Hepatocyte (in vitro differentiated cells): ENCODE results near the gene TTC28.

Experiments used
- EZH2 ChIP-seq: fragments of 200-600 bp; sonication (generic); IDR thresholded peaks from 2 replicates; pipeline ENCODE4 v1.6.1; 2016; ENCODE audit warnings: antibody characterized with exemption, mild to moderate bottlenecking, borderline replicate concordance
- TF ChIP-seq, protein P1 (sequence below): fragments of 200-600 bp; sonication (generic); IDR thresholded peaks from 2 replicates; pipeline ENCODE4 v1.5.1; 2016; ENCODE audit warnings: antibody characterized with exemption, mild to moderate bottlenecking; ENCODE audit not compliant: poor library complexity

DNA sequence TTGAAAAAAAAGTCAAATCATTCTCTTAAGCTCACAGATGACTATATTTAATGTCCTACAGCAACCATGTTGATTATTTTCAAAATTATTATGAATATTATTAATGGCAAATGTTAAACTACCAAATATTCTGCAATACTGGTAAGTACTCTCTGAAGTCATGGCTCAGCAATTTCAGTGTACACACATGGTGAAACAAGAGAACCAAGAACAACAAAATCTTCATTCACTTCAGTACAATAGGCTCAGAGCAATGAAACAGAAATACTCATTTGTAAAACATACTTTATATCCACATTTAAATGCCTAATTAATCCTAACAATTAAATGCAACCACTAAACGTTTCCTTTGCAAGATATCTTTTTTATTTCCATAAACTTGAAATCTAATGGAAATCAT lies 347.2 kb downstream of the TTC28 start:
- TF ChIP-seq, protein P1, sequence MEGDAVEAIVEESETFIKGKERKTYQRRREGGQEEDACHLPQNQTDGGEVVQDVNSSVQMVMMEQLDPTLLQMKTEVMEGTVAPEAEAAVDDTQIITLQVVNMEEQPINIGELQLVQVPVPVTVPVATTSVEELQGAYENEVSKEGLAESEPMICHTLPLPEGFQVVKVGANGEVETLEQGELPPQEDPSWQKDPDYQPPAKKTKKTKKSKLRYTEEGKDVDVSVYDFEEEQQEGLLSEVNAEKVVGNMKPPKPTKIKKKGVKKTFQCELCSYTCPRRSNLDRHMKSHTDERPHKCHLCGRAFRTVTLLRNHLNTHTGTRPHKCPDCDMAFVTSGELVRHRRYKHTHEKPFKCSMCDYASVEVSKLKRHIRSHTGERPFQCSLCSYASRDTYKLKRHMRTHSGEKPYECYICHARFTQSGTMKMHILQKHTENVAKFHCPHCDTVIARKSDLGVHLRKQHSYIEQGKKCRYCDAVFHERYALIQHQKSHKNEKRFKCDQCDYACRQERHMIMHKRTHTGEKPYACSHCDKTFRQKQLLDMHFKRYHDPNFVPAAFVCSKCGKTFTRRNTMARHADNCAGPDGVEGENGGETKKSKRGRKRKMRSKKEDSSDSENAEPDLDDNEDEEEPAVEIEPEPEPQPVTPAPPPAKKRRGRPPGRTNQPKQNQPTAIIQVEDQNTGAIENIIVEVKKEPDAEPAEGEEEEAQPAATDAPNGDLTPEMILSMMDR: no peak
- TF ChIP-seq EZH2: no peak
